Activated T-cell treated with anti-CD3 and anti-CD28 coated beads, Interleukin-2, amount 50 U/mL, for 1 hour (primary cell): ENCODE data around the gene FBXO4.

Experiments used
- DNase-seq: peaks from one replicate; pipeline ENCODE4 v3.0.0-alpha.2; 2020

Gene FBXO4, protein sequence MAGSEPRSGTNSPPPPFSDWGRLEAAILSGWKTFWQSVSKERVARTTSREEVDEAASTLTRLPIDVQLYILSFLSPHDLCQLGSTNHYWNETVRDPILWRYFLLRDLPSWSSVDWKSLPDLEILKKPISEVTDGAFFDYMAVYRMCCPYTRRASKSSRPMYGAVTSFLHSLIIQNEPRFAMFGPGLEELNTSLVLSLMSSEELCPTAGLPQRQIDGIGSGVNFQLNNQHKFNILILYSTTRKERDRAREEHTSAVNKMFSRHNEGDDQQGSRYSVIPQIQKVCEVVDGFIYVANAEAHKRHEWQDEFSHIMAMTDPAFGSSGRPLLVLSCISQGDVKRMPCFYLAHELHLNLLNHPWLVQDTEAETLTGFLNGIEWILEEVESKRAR

DNA sequence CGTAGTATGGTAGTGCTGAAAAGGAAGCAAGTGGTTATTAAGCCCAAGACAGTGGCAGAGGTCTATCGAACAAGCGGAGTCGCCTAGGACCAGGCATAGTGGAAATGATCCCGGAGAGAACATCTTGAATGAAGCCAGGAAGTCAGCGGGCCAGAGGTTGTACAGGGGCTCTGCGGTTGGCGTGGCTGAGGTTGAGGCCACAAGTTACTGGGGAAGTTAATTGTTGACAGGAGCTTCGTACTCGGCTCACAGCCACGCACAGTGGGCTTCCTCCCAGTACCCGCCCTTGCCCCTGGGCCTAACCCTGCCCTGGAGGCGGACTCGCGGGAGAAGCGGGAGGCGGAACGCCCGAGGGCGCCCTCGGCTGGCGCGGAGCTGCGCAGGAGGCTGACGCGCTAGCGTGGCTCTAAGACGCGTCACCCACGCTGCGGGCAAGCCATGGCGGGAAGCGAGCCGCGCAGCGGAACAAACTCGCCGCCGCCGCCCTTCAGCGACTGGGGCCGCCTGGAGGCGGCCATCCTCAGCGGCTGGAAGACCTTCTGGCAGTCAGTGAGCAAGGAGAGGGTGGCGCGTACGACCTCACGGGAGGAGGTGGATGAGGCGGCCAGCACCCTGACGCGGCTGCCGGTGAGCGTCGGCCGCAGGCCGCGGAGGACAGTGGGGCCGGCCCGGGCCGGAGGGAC lies at the start of gene FBXO4:
Gene FBXO4 (plus strand): TSS at position 410 of the 683 bp plus-strand sequence. CDS start 29 bp downstream, at position 439.
- peak; percentile 92 for DNase-seq

DNA sequence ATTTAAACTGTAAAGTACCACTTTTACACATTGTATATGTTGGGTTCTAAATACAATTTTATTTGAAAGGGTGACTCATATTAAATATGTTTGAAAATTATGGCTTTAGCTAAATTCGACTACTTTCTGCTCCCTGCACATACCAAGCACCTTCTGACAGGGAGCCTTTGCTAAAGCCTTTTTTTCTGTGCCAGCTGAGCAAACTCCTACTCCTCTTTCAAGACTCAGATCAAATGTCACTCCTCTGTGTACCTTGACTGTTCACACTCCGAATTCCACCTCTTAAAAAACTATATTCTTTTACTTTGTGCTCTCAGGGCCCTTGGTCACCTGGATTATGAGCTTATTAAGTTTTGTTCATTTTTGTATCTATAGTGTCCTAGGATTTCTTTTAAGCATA lies 48.4 kb upstream of the FBXO4 start:
- DNase-seq, result no peak

DNA sequence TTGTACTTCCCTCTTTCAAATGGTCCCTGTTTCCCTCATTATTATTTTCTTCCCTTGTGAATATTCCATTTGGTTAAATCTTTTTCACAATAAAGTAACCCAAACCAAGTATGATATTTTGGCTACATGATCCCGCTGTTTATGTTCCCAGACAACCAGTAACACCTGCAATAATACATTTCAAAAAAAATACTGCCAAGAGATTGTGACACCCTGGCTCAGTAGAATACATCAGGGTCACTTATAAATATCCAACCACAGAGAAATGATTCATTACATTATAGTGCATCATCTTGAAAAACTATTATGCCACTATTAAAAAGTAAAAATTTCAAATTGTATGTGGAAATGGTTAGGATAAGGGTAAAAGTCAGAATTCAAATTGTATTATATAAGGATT lies 47.7 kb upstream of the FBXO4 start:
- DNase-seq, result no peak

- no peak for DNase-seq
These were observed 46.9 kb upstream of the FBXO4 start for GRCh38 chr5:41878173-41878572.

DNA sequence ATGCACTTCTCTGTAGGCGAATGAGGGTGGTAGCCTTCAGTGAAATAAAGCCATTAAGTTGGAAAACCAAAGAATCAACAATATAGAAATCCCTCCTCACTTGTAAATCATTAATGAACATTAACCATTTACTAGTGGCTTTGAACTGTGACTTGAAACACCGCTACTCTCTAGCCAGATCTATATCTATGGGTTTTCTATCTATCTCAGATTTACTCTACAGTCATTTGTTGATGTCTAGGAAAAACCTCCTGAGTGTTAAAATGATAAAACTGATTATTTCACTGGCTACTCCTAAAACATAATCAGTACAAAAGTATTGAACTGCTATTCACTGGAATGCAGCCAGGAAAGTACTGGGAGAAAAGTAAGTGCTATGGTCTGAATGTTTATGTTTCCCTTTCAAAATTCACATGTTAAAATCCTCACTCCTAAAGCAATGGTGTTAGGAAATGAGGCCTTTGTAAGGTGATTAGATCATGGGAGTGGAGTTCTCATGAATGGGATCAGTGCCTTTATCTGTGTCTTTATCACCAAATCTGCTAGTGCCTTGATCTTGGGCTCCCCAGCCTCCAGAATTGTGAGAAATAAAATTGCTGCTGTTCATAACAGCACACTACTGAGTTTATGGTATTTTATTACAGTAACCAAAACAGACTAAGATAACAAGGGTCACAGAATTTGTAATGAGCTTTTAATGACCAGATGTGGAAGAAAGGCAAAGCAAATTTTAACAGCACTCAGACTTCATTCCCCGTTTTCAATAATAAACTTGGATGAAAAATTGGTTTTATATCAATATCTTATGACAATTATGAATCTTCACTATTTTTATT lies 46.2 kb upstream of the FBXO4 start:
- DNase-seq, result no peak

- no peak for DNase-seq
These were observed 42.3 kb upstream of the FBXO4 start for GRCh38 chr5:41882765-41883164.

DNA sequence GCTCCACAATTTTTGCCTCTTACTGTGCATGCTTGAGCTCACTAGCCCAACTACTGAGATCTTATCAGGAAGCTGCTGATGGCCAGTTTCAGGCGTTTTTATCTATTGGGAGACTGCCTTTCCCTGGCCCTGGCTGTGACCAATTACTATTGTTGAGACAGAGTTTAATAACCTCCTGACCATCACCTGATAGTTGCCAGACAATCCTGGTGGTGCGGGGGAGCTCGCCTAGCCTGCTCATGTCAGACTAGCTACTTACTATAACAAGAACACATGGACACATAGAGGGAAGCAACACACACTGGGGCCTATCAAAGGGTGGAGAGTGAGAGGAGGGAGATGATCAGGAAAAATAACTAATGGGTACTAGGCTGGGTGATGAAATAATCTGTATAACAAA lies 41.8 kb upstream of the FBXO4 start:
- no peak for DNase-seq

DNA sequence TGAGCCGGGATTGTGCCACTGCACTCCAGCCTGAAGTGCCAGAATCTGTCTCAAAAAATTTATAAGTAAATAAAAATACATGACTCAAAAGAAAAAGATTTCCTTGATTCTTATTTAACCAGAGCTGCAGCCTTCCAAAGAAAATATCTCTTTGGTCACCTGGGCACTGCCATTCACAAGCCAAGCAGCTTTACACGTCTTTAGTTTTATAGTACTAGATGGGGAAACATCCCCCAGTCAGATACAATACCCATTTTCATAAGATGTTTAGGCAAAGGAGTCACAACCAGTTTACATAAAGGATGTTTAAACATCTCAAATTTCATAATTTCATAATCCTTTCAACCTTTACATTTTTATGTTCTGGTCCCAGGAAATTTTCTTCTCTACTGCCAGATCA lies 41.1 kb upstream of the FBXO4 start:
- DNase-seq, result no peak

DNA sequence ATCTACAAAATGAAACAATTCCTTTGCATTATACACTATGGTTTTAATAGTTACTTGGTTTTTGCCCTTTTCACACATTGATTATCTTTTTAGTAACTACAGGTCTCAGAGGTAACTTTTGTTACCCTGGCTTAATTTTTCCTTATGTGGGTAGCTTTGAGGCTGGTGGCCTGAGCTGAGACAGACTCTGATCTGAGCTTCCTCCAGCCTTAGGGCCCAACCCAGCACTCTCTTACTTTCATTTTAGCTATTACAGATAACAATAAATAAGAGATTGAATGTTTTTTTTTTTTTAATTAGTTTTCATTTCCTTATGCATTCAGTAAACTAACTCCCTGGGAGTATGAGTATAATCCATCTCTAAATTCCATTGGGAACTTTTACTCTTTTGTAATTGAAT lies 39.8 kb upstream of the FBXO4 start:
- DNase-seq, result no peak

- no peak for DNase-seq
These were observed 33.9 kb upstream of the FBXO4 start for GRCh38 chr5:41891066-41891707.

DNA sequence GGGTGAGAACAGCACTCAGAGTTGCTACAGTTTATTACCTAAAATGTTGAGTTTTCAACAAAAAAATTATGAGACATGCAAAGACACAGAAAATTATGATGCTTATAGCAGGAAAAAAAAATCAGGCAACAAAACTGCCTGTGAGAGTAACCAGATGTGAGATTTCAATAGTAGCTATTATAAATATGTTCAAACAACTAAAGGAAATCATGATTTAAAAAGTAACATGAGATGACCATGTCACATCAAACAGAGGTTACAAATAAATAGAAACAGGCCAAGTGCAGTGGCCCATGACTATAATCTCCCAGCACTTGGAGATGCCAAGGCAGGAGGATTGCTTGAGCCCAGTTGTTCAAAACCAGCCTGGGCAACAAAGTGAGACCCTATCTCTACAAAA lies 33.0 kb upstream of the FBXO4 start:
- DNase-seq, result no peak

DNA sequence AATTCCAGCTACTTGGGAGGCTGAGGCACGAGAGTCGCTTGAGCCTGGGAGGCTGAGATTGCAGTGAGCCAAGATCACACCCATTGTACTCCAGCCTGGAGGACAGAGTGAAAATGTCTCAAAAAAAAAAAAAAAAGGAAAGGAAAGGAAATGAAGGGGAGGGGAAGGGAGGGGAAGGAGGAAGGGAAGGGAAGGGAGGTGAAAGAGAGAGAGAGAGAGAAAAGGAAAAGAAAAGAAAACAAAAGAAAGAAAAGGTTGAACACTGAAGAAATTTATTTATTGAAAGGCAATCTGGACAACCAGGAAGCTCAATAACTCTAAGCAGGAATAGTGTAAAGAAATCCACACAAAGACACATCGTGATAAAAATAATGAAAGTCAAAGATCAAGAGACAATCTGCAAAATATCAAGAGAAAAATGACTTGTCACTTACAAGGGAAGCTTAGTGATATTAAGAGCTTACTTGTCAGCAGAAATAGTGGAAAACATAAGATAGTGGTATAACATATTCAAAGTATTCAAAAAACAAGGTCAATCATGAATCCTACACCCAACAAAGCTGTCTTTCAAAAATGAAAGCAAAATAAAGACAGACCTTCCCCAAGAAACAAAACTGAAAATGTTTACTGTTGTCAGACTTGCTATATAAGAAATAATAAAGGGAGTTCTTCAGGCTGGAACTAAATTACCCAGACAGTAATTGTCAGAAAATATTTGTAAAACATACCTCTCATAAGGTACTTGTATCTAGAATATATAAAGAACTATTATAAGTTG lies 31.8 kb upstream of the FBXO4 start:
- DNase-seq, result no peak

- DNase-seq, result no peak
These were observed 28.9 kb upstream of the FBXO4 start for GRCh38 chr5:41896230-41896629.

DNA sequence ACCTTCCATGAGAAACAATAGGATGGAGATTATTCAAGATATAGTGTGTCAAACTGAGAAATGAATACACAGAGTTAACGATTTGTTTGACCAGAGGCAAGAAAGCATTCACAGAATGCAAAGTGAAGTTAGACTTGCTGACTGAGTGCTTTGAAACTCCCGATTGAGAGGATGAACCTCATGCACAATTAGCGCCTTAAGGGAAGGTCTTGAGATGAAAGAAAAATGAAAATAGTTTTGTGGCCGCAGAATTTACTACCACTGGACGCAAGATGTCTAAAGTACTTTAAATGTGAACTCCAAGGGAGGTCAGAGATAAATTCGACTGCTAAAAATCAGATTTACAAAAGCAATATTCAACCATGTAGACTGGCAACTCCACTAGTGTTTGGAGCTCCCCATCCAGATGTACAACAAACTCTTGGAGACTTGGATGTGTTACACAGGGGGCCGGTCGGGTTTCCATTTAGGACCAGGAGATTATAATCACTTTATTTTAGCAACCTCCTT lies 21.6 kb upstream of the FBXO4 start:
- DNase-seq, result no peak

DNA sequence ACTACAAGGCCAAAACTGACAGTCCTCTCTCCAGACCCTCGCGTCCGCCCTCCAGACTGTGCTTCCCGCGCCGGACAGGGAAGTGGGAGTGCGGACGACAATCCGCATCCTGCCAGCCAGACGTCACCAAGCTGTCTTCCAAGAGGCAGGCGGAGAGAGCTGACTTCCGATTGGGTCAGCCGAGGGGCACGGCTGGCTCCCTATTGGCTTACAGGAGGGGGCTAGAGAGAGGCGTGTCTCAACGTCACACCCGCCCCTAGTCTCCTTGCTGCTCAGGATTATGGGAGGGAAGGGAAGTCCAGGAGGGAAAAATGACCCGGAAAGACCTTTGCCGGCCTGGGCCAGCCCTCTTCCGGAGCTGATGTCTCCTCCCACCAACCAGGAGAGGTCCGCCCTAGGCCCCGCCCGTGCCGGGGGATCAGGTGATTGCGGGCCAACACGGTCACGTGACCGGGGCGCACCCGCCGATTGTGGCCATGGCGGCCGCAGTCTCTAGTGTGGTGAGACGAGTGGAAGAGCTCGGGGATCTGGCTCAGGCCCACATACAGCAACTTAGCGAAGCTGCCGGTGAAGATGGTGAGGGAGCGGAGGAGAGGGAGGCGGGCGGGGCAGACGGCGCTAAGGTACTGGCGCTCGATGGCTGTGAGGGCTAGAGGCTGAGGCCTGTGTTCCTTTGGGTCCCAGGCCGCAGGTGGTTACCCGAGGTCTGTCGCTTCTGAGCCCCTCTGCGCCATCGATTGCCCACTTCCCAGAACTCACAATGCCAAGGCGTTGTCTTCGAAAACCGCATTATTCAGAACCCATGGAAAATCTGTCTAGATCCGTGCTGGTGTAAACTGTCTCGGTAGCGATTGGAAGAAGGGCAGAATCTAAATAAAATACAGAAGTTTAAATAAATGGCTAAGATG lies 20.9 kb upstream of the FBXO4 start, which contains the start of gene RIMOC1:
Gene RIMOC1 (plus strand): TSS at position 453 of the 908 bp plus-strand sequence. CDS start 24 bp downstream, at position 477.
- DNase-seq, result peak; percentile 97

DNA sequence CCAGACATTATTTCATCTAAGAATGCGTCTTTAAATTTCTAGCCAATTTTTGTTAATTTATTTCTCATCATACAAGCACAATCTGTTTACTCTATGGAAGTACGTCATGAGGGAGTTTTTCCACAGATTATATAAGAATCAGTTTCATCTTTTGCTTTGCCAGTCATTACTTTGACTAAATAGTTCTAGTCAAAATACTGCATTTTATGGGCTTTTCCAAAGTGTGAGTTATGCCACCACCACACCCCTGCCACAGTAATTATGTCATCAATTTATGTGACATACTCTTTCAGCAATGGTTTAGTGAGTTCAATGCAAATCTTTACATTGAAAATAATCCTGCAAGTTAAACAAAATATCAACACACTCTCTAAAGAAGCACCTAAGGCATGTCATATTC lies 18.9 kb upstream of the FBXO4 start:
- no peak for DNase-seq

- DNase-seq, result no peak
These were observed 16.6 kb upstream of the FBXO4 start for GRCh38 chr5:41908374-41909079.

DNA sequence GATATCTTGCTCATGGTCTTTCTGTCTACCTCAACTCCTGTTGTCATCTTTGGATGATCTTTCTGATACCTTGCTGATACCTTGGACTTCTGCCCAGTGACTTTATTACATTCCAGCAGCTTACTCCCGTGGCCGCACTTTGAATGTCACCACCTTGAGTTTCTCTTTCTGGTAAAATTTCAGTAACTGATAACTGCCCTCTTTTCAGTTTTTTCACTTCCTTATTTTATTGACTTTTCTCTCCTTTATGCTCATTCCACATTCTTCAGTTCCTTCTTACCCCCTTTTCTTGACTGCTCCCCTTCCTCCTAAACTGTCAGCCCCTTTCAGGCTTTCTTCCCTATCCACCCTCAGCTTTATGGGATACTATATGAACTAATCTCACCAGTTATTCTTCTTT lies 7.0 kb upstream of the FBXO4 start:
- DNase-seq, result no peak

DNA sequence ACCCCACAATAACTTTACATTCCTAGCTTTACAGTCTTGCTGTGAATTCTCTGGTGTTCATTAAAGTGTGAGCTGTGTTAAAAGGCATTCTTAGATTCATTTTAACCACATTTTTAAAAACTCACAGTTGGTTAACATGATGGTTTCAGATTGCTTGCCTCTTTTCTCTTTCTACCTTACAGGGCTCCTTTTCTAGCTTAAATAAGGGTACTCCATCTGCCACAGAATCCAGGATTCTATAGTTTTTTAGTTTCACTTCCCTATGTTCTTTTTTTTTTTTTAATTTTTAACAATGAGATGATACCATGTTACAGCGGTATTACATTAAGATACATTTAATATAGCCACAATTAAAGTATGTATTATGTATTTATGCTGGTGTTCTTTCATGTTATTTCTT lies 3.9 kb upstream of the FBXO4 start:
- DNase-seq, result no peak

DNA sequence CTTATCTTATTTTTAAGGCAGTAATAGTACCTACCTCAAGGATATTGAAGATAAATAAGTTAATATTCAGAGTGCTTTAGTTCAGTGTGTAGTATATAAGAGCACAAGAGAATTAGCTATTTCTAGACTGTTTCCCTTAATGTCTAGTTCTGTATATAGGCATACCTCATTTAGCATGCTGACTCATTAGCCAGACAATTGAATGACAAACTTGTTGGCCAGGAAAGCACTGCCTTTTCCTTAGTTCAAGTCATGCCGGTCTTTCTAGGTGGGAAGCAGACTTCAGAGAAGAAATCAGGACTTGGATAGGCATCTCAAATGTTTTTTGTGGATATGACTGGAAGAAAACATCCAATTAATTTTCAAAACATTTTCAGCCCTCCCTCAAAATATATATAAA lies 3.2 kb upstream of the FBXO4 start:
- no peak for DNase-seq
